ENCODE measurements around the gene TF. TPM values are rescaled to one million over a fixed set of nuclear protein-coding genes. Genes with fewer than 3 reads are reported as not detected.

Gene TF
- total and polyA plus RNA-seq, 12 donors = 0.24 to 11.6 (median 3.5) TPM

DNA sequence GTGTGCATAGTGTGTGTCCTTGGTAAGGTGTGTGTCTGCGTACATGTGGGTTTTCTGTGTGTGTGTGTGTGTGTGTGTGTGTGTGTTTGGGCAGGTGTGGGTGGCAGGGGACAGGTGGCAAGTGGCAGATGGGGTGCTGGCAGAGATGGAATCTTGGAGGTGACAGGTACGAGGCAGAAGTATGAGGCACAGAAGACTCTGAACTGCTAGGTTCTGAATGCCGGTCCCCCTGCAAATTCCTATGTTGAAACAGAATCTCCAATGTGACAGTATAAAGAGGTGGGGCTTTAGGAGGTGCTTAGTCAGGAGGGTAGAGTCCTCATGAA lies 89.2 kb downstream of the TF start:
- ATAC-seq (no peak), DNase-seq (no peak)
- no peaks in the 10 kb centered on the region for H3K27me3 ChIP-seq
- TF ChIP-seq, protein P1, sequence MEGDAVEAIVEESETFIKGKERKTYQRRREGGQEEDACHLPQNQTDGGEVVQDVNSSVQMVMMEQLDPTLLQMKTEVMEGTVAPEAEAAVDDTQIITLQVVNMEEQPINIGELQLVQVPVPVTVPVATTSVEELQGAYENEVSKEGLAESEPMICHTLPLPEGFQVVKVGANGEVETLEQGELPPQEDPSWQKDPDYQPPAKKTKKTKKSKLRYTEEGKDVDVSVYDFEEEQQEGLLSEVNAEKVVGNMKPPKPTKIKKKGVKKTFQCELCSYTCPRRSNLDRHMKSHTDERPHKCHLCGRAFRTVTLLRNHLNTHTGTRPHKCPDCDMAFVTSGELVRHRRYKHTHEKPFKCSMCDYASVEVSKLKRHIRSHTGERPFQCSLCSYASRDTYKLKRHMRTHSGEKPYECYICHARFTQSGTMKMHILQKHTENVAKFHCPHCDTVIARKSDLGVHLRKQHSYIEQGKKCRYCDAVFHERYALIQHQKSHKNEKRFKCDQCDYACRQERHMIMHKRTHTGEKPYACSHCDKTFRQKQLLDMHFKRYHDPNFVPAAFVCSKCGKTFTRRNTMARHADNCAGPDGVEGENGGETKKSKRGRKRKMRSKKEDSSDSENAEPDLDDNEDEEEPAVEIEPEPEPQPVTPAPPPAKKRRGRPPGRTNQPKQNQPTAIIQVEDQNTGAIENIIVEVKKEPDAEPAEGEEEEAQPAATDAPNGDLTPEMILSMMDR (IDR thresholded peaks at IDR 0.05) = no peak
- H3K4me1 ChIP-seq = peaks cover 0 to 3% (median 0%) of the 10 kb centered on the region in 9 donors
- no peak overlapping the region for H3K27ac ChIP-seq
- WGBS, 2 donors = 96 to 98% methylated on average over 3 of the region's 3 CpGs
- H3K9me3 ChIP-seq = no peaks in the 10 kb centered on the region
- intact Hi-C loops (cut with DNase I) = no loop called here
- peaks cover 0 to 58% (median 0%) of the 10 kb centered on the region in 9 donors for H3K36me3 ChIP-seq
- H3K4me3 ChIP-seq = no peak overlapping the region

DNA sequence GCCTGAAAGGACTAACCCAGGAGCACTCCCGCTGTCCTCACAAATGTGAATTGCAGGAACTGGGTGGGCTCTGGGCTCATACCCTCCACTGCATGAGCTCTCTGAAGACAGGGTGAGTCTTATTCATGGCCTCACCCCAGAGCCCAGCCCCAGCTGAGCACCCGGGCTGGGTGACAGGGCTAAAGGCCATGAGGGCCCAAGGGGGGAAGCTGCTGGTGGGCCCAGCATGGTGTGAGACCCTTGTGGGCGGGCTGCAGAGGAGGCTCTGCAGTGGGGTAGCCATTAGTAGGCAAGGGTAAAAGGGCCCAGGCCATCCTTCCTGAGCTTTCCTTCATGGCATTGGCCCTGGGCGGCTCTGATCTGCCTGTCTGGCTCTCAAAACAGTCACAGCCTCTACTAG lies 89.8 kb downstream of the TF start:
- no peaks in the 10 kb centered on the region for H3K27me3 ChIP-seq
- TF ChIP-seq, protein P1 (IDR thresholded peaks at IDR 0.05) = no peak
- peaks cover 0 to 59% (median 0%) of the 10 kb centered on the region in 9 donors for H3K36me3 ChIP-seq
- no peak overlapping the region for H3K27ac ChIP-seq
- DNase-seq (no peak), ATAC-seq (no peak)
- intact Hi-C loops (cut with DNase I) = no loop called here
- no peaks in the 10 kb centered on the region for H3K4me1 ChIP-seq
- WGBS, 2 donors = 84 to 95% methylated on average over 4 of the region's 4 CpGs
- H3K4me3 ChIP-seq = no peak overlapping the region
- H3K9me3 ChIP-seq = no peaks in the 10 kb centered on the region

DNA sequence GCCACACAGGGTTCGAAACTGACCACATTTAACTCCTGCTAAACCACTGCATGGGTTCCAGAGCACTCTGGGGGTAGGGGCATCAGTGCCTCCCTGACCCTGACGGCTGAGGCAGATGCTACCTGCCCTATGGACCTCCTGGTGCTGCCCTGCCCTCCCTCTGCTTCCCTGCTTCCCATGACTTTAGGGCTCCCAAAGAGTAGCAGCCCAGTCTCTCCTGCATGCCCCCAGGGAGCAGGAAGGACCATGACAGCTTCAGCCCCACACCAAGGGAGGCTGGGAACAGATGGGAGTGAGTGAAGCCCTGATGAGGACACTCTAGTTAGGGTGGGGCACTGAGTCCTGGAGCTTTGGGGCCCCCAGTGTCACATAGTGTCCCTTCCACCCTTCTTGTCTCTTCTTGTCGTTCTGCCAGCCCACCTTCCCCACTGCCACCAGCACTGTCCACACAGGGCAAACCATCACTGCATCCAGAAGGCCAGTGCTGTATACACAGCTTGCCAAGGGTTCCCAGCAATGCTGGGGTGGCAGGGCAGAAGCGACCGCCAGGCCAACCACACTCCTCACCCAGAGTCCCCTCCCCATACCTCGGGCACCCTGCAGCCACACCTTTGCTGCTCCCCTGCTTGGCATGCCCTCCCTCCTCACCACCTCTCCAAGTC lies 90.4 kb downstream of the TF start:
- no peak for DNase-seq
- peaks cover 0 to 61% (median 0%) of the 10 kb centered on the region in 9 donors for H3K36me3 ChIP-seq
- TF ChIP-seq, protein P1 (IDR thresholded peaks at IDR 0.05) = no peak
- no peak overlapping the region for H3K27ac ChIP-seq
- H3K4me1 ChIP-seq = no peaks in the 10 kb centered on the region
- intact Hi-C loops (cut with DNase I) = no loop called here
- H3K4me3 ChIP-seq = no peak overlapping the region
- WGBS, 2 donors = 85 to 88% methylated on average over 6 of the region's 6 CpGs
- no peaks in the 10 kb centered on the region for H3K27me3 ChIP-seq
- no peaks in the 10 kb centered on the region for H3K9me3 ChIP-seq
- no peak for ATAC-seq

DNA sequence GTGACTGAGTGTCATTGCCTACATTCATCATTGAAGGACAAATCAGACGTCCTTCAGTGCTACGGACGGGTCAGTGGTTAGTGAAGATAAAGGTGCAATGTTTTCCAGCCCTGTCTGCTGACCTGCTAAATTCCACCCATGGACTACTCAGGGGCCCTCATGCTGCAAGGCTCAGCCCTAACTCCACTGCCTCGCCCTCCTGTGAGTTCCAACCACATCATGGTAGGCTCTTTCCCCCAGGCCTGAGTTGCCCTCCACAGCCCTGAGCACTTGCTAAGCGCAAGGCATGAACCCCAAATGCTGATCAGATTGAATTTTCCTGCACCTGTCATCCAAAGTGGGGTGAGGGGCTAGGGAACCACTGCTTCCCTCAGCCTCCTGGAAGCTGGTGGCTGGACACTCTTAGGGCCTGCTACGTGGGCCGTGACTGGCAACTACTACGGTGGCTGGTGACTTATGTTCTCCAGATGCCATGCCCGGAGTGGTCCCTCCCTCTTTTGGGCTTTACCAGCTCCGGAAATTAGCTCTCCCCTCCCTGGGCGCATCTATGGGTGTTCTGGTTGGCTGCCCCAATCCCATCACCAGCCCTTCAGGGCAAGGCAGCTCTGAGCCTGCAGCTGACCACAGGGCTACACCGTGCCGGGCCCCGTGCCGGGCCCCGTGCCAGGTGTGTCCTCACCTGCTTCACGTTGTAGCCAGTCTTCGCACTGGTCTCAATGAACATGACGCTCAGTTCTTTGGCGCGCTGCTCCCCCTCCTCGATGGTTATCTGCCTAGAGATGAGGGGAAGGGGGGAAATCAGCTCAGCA lies 91.5 kb downstream of the TF start:
- WGBS, 2 donors = 94% methylated on average over 22 of the region's 22 CpGs
- Histone ChIP-seq H3K4me3 (no peak overlapping the region), H3K36me3 (peaks cover 0 to 58% (median 0%) of the 10 kb centered on the region in 9 donors), H3K27me3 (no peaks in the 10 kb centered on the region), H3K27ac (no peak overlapping the region), H3K4me1 (no peaks in the 10 kb centered on the region), H3K9me3 (no peaks in the 10 kb centered on the region)
- no peak for DNase-seq
- TF ChIP-seq, protein P1 (IDR thresholded peaks at IDR 0.05) = no peak
- no peak for ATAC-seq
- intact Hi-C loops (cut with DNase I) = no loop called here

Measured in heart right ventricle (tissue), 16 donors.